Type B pancreatic cell (in vitro differentiated cells): Measurements from ENCODE around the gene UBE3D. TPM values are rescaled to one million over a fixed set of nuclear protein-coding genes. Genes with fewer than 3 reads are reported as not detected.
"Not testable (repeated sequence)": the region's sequence is repeated elsewhere in the genome, so short reads cannot be mapped to it uniquely, and the experiment has no call there.

Experiments
- DNase-seq: peaks from one replicate; pipeline ENCODE4 v3.0.0; 2021; ENCODE audit warnings: mixed read lengths; ENCODE audit not compliant: unreplicated experiment; ENCODE audit errors: extremely low spot score
- H3K27ac Mint-ChIP-seq: 2 replicates; pipeline ENCODE4 v1.8.0; 2021; ENCODE audit warnings: mild to moderate bottlenecking, mixed read lengths
- H3K27me3 Mint-ChIP-seq: 2 replicates; pipeline ENCODE4 v1.8.0; 2021; ENCODE audit warnings: mixed read lengths
- H3K36me3 Mint-ChIP-seq: 2 replicates; pipeline ENCODE4 v1.8.0; 2021; ENCODE audit warnings: mixed read lengths
- H3K4me1 Mint-ChIP-seq: one replicate; pipeline ENCODE4 v1.8.0; 2021; ENCODE audit warnings: mixed read lengths; ENCODE audit not compliant: unreplicated experiment
- H3K4me3 Mint-ChIP-seq: 2 replicates; pipeline ENCODE4 v1.8.0; 2021; ENCODE audit warnings: mild to moderate bottlenecking, mixed read lengths
- H3K9me3 Mint-ChIP-seq: 2 replicates; pipeline ENCODE4 v1.8.0; 2021; ENCODE audit warnings: mixed read lengths
- total RNA-seq: library from RNA; stranded (reverse); gene quantifications from 2 replicates; pipeline ENCODE4 v1.2.1, GENCODE V29; 2021; ENCODE audit warnings: low replicate concordance
- TF ChIP-seq, protein P1 (sequence below): fragments of 200-600 bp; sonication (generic); conservative IDR thresholded peaks from 2 replicates; pipeline ENCODE4 v1.5.0; 2021; ENCODE audit warnings: antibody characterized with exemption, mild to moderate bottlenecking

UBE3D gene
- total RNA-seq, 1 donor from 2014 or later, result 20.0 TPM

DNA sequence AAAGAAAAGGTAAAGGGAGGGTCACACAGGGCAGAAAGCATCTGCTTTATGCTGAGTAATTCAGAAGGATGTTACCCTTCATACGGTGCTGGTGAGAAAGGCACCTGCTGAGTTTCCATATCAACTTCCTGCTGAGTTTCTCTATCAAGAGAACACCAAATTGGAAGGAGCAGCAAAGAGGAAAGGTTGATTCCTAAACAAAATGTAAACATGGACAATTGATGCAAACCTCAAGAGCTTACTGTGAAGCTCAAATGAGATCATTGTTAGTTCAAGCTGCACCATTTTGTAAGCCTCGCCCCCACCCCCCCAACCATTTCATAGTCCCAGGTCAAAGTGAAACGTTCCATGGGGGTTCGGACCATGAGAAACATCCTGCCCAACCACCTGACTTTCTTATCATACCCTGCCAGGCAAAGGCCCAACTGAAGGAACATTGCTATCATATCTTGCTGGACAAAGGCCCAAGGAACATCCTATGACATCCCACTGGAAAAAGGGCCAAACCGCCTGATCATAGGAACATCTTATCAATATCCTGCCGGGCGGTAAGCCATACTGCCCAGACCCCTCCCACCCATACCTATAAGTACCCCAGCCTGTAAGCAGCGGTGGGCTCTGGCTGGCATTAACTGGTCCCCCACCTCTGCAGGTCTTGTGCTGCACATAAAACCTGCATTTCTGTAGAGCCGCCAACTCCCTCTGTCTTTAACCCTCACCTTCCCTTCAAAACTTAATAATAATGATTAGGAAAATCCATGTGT is 171.6 kb downstream of the UBE3D start:
- Mint-ChIP-seq H3K27me3 (no peaks in the 10 kb centered on the region), H3K36me3 (peaks cover 20% of the 10 kb centered on the region), H3K9me3 (no peaks in the 10 kb centered on the region), H3K4me3 (no peak overlapping the region), H3K27ac (no peak overlapping the region), H3K4me1 (peaks cover 8% of the 10 kb centered on the region)
- TF ChIP-seq, protein P1, sequence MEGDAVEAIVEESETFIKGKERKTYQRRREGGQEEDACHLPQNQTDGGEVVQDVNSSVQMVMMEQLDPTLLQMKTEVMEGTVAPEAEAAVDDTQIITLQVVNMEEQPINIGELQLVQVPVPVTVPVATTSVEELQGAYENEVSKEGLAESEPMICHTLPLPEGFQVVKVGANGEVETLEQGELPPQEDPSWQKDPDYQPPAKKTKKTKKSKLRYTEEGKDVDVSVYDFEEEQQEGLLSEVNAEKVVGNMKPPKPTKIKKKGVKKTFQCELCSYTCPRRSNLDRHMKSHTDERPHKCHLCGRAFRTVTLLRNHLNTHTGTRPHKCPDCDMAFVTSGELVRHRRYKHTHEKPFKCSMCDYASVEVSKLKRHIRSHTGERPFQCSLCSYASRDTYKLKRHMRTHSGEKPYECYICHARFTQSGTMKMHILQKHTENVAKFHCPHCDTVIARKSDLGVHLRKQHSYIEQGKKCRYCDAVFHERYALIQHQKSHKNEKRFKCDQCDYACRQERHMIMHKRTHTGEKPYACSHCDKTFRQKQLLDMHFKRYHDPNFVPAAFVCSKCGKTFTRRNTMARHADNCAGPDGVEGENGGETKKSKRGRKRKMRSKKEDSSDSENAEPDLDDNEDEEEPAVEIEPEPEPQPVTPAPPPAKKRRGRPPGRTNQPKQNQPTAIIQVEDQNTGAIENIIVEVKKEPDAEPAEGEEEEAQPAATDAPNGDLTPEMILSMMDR, result no peak
- no peak for DNase-seq

DNA sequence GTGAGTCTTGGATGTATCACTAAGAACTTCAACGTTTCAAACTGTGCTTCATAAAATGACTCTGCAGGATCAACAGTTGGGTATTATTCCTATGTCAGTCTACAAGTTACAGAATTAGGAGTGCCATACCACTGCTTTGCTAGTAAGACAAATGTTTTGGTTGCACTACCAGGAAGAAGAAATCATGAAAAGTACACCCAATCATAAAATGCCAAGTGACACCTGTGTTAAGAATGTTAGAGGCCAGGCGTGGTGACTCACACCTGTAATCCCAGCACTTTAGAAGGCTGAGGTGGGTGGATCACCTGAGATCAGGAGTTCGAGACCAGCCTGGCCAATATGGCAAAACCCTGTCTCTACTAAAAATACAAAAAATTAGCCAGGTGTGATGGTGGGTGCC is 174.1 kb downstream of the UBE3D start:
- not testable (repeated sequence) for H3K4me1 Mint-ChIP-seq, H3K9me3 Mint-ChIP-seq, H3K4me3 Mint-ChIP-seq, DNase-seq, H3K27me3 Mint-ChIP-seq
- H3K36me3 Mint-ChIP-seq, result peaks cover 16% of the 10 kb centered on the region
- H3K27ac Mint-ChIP-seq, result peak overlapping the region; percentile 43

DNA sequence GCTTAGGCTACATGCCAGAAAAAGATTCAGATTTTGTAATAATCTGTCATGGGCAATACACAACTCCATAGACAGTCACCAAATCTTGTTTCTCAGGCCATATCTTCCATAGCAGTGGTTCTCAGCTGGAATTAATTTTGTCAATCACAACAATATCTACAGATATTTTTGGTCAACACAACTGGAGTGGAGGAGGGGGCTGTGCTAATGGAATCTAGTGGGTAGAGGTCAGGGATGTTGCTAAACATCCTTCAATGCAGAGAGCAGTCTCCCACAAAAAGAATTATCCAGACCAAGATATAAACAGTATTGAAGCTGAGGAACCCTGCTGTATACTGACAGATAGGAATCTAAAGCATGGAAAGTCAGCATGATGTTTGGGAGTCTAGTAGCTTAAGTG is 174.6 kb downstream of the UBE3D start:
- Mint-ChIP-seq H3K4me3 (no peak overlapping the region), H3K27me3 (peaks cover 2% of the 10 kb centered on the region), H3K36me3 (peaks cover 16% of the 10 kb centered on the region), H3K27ac (peak overlapping the region; percentile 43), H3K4me1 (peaks cover 8% of the 10 kb centered on the region), H3K9me3 (no peaks in the 10 kb centered on the region)
- TF ChIP-seq, protein P1, result no peak
- no peak for DNase-seq

- H3K27ac Mint-ChIP-seq, result no peak overlapping the region
- TF ChIP-seq, protein P1, result no peak
- peaks cover 16% of the 10 kb centered on the region for H3K36me3 Mint-ChIP-seq
- H3K27me3 Mint-ChIP-seq, result peaks cover 8% of the 10 kb centered on the region
- H3K4me1 Mint-ChIP-seq, result peaks cover 8% of the 10 kb centered on the region
- no peak overlapping the region for H3K4me3 Mint-ChIP-seq
- DNase-seq, result no peak
- no peaks in the 10 kb centered on the region for H3K9me3 Mint-ChIP-seq
These were observed 175.4 kb downstream of the UBE3D start for GRCh38 chr6:82890240-82890639.

DNA sequence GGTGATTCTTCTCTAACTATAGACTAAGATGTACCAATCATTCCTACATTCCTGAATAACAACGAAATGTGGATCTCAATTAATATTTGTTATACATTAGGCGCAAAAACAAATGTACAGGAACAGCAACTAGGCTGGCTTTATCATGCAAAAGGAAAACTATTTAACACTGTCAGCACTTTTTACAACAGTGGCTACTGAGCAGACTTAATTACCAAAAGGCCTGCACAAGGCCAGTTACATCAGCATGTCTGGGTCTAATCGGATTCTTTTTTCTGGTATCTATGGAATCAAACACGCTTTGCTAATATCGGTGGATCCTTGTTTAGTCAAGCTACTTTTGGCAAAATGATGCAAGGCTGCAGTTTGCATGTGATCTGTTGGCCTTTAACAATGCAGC is 176.5 kb downstream of the UBE3D start:
- TF ChIP-seq, protein P1, result no peak
- Mint-ChIP-seq H3K4me1 (peaks cover 8% of the 10 kb centered on the region), H3K4me3 (no peak overlapping the region), H3K9me3 (no peaks in the 10 kb centered on the region), H3K27me3 (peaks cover 15% of the 10 kb centered on the region), H3K36me3 (peaks cover 12% of the 10 kb centered on the region), H3K27ac (no peak overlapping the region)
- no peak for DNase-seq

DNA sequence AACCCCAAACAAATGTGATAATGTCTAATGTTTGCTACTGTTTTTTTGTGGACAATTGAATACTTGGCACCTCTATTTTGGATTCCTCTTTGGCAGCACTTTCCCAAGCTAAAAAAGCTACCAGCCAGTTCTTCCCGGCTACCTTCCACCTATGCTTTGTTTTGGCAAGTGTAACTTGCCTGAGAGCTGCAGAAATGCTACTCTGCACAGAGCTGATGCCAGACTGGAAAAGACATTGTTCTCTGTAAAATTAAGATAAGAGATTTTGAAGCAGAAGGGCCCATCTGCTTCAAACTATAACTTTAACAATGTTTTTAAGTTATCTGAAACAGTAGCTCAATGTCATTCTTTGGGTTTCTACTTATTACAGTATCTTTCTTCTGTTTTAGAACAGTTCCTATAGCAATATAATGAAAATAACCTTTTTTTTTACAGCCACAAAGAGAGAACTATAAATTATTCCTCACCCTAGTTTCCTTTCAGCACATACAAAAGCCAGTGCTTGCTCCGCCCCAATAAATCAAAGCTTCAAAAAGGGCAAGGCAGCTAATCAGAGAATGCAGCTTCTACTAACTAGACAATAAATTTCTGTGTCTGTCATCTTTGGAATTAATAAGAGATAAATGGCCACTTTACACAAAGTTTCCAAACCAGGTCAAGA is 183.1 kb downstream of the UBE3D start:
- H3K27ac Mint-ChIP-seq, result peak overlapping the region; percentile 48

More for the DNA sequence above, 183.1 kb downstream of the UBE3D start:
- Mint-ChIP-seq H3K4me1 (no peaks in the 10 kb centered on the region), H3K27me3 (peaks cover 20% of the 10 kb centered on the region), H3K4me3 (no peak overlapping the region), H3K36me3 (no peaks in the 10 kb centered on the region), H3K9me3 (no peaks in the 10 kb centered on the region)
- DNase-seq, result no peak
- TF ChIP-seq, protein P1, result no peak
